Osteoblast (primary cell): ENCODE measurements around the gene PDE10A. TPM values are rescaled to one million over a fixed set of nuclear protein-coding genes. Genes with fewer than 3 reads are reported as not detected.
A peak's percentile ranks its signal among the peaks of the same experiment; 100 is the strongest.

Experiments used
- DNase-seq: peaks from one replicate; pipeline ENCODE4 v3.0.0; 2011; ENCODE audit warnings: low spot score, mixed read lengths; ENCODE audit not compliant: insufficient read length; ENCODE audit errors: missing footprints
- H2AFZ ChIP-seq: 2 replicates; pipeline ENCODE4 v1.6.0; 2011; ENCODE audit warnings: mild to moderate bottlenecking, low read length
- H3K27ac ChIP-seq: 2 replicates; pipeline ENCODE4 v1.5.1; 2011; ENCODE audit warnings: mild to moderate bottlenecking, low read depth, low read length, moderate library complexity
- H3K27me3 ChIP-seq: 2 replicates; pipeline ENCODE4 v1.6.0; 2012; ENCODE audit warnings: mild to moderate bottlenecking, control low read depth, inconsistent platforms, low read length, moderate library complexity; ENCODE audit not compliant: insufficient read depth
- H3K36me3 ChIP-seq: 2 replicates; pipeline ENCODE4 v1.5.1; 2011; ENCODE audit warnings: mild to moderate bottlenecking, low read length, control low read depth, moderate library complexity; ENCODE audit not compliant: insufficient read depth
- H3K4me1 ChIP-seq: 2 replicates; pipeline ENCODE4 v1.5.1; 2011; ENCODE audit warnings: mild to moderate bottlenecking, low read length, control low read depth, moderate library complexity; ENCODE audit not compliant: insufficient read depth
- H3K4me2 ChIP-seq: 2 replicates; pipeline ENCODE4 v1.6.0; 2011; ENCODE audit warnings: mild to moderate bottlenecking, low read length; ENCODE audit not compliant: insufficient read depth
- H3K4me3 ChIP-seq: fragments of 200-600 bp; sonication (generic); 3 replicates; pipeline ENCODE4 v1.5.1; 2012; ENCODE audit warnings: mild to moderate bottlenecking, low read length, inconsistent platforms; ENCODE audit not compliant: insufficient read depth
- H3K79me2 ChIP-seq: 2 replicates; pipeline ENCODE4 v1.6.0; 2012; ENCODE audit warnings: mild to moderate bottlenecking, low read length, control low read depth, inconsistent platforms; ENCODE audit not compliant: insufficient read depth
- H3K9me3 ChIP-seq: 2 replicates; pipeline ENCODE4 v1.5.1; 2011; ENCODE audit warnings: low read depth, low read length, control low read depth
- H4K20me1 ChIP-seq: 2 replicates; pipeline ENCODE4 v1.6.0; 2012; ENCODE audit warnings: mild to moderate bottlenecking, low read length, control low read depth; ENCODE audit not compliant: insufficient read depth
- CTCF ChIP-seq: IDR thresholded peaks from 2 replicates; pipeline ENCODE4 v1.5.1; 2011; ENCODE audit warnings: mild to moderate bottlenecking, low read depth, low read length, moderate library complexity; ENCODE audit errors: extremely low read depth
- total RNA-seq: library from RNA; depleted of rRNA; stranded (reverse); fragments of >200 nt; gene quantifications from 2 replicates; pipeline ENCODE4 v1.2.3, GENCODE V29; 2012

The PDE10A gene
- total RNA-seq, 1 donor = 3.3 TPM

GRCh38 chr6:165692106-165692653 lies 29.1 kb upstream of the PDE10A start:
- DNase-seq = no peak
- no peak for TF ChIP-seq CTCF
- no peak overlapping the region for H2AFZ ChIP-seq

GRCh38 chr6:165689699-165690098 lies 26.7 kb upstream of the PDE10A start:
- no peak for DNase-seq
- H4K20me1 ChIP-seq = no peaks in the 10 kb centered on the region

More at GRCh38 chr6:165692106-165692653, 29.1 kb upstream of the PDE10A start:
- peaks cover 6% of the 10 kb centered on the region for H3K4me1 ChIP-seq
- H3K27me3 ChIP-seq = no peaks in the 10 kb centered on the region
- H3K4me2 ChIP-seq = no peak overlapping the region
- H3K79me2 ChIP-seq = no peaks in the 10 kb centered on the region
- no peaks in the 10 kb centered on the region for H3K9me3 ChIP-seq
- H4K20me1 ChIP-seq = no peaks in the 10 kb centered on the region
- H3K27ac ChIP-seq = peak overlapping the region; percentile 27
- H3K4me3 ChIP-seq = no peak overlapping the region
- no peaks in the 10 kb centered on the region for H3K36me3 ChIP-seq

GRCh38 chr6:165686596-165687365 lies 23.7 kb upstream of the PDE10A start:
- DNase-seq = no peak
- no peak overlapping the region for H2AFZ ChIP-seq

More at GRCh38 chr6:165689699-165690098, 26.7 kb upstream of the PDE10A start:
- no peaks in the 10 kb centered on the region for H3K36me3 ChIP-seq
- no peaks in the 10 kb centered on the region for H3K27me3 ChIP-seq
- no peaks in the 10 kb centered on the region for H3K9me3 ChIP-seq
- H3K4me3 ChIP-seq = no peak overlapping the region
- TF ChIP-seq CTCF = peak; percentile 26
- peaks cover 3% of the 10 kb centered on the region for H3K4me1 ChIP-seq
- H3K4me2 ChIP-seq = no peak overlapping the region
- H2AFZ ChIP-seq = no peak overlapping the region
- H3K79me2 ChIP-seq = no peaks in the 10 kb centered on the region
- no peak overlapping the region for H3K27ac ChIP-seq

More at GRCh38 chr6:165686596-165687365, 23.7 kb upstream of the PDE10A start:
- Histone ChIP-seq H3K79me2 (no peaks in the 10 kb centered on the region), H3K27me3 (no peaks in the 10 kb centered on the region), H3K27ac (no peak overlapping the region), H4K20me1 (no peaks in the 10 kb centered on the region), H3K4me3 (no peak overlapping the region), H3K36me3 (no peaks in the 10 kb centered on the region), H3K4me2 (no peak overlapping the region), H3K4me1 (peaks cover 2% of the 10 kb centered on the region), H3K9me3 (no peaks in the 10 kb centered on the region)
- TF ChIP-seq CTCF = no peak
